Measurements from ENCODE around the gene SMAD1.

The SMAD1 gene

DNA sequence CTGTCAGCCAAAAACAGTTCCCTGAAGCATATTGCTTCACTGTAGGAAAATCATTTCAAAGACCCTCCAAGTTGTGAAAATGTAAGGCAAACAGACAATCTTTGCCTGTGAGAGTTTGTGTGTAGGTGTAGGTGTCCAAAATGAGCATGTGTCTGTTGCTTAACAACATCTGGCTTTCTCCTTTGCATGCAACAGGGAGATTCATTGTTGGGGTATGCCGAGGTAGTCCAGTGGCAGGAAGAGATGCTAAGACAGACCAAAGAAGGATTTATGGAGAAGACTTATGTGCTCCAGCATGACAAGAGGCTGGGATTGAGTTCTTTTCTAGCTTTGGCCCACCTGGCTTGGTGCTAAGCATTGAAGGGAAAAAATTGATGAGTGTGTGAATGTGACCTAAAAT lies 29.8 kb upstream of the SMAD1 start:
- Histone ChIP-seq H3F3A (ENCODE audit: low read depth) (no peaks in the 10 kb centered on the region), H3K4me2 (ENCODE audit: low read depth, low read length, poor library complexity, severe bottlenecking) (no peak overlapping the region), H3K36me3 (ENCODE audit: insufficient read depth, low read length) (no peaks in the 10 kb centered on the region), H3K27me3 (ENCODE audit: insufficient read depth, low read length, poor library complexity, severe bottlenecking) (no peaks in the 10 kb centered on the region), H4K20me1 (ENCODE audit: insufficient read depth, low read length, poor library complexity, severe bottlenecking) (no peaks in the 10 kb centered on the region), H2AFZ (ENCODE audit: low read length) (no peak overlapping the region), H3K9me3 (ENCODE audit: insufficient read depth, low read depth, low read length) (peaks cover 10% of the 10 kb centered on the region; the same call in 1 of the 2 replicates), H3K9ac (ENCODE audit: low read depth, low read length, poor library complexity, severe bottlenecking) (no peak overlapping the region), H3K9me2 (replicated peaks; ENCODE audit: low read depth, low read length) (no peaks in the 10 kb centered on the region), H3K4me3 (ENCODE audit: low read length, poor library complexity, severe bottlenecking) (no peak overlapping the region), H3K4me1 (ENCODE audit: insufficient read depth, low read length, poor library complexity, severe bottlenecking) (no peaks in the 10 kb centered on the region), H3K79me2 (ENCODE audit: insufficient read depth, low read length) (no peaks in the 10 kb centered on the region)
- TF ChIP-seq, protein P1, sequence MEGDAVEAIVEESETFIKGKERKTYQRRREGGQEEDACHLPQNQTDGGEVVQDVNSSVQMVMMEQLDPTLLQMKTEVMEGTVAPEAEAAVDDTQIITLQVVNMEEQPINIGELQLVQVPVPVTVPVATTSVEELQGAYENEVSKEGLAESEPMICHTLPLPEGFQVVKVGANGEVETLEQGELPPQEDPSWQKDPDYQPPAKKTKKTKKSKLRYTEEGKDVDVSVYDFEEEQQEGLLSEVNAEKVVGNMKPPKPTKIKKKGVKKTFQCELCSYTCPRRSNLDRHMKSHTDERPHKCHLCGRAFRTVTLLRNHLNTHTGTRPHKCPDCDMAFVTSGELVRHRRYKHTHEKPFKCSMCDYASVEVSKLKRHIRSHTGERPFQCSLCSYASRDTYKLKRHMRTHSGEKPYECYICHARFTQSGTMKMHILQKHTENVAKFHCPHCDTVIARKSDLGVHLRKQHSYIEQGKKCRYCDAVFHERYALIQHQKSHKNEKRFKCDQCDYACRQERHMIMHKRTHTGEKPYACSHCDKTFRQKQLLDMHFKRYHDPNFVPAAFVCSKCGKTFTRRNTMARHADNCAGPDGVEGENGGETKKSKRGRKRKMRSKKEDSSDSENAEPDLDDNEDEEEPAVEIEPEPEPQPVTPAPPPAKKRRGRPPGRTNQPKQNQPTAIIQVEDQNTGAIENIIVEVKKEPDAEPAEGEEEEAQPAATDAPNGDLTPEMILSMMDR (conservative IDR thresholded peaks at IDR 0.05; ENCODE audit: low read length), result no peak
- TF ChIP-seq EZH2phosphoT487 (IDR thresholded peaks at IDR 0.05; ENCODE audit: borderline replicate concordance), result no peak

DNA sequence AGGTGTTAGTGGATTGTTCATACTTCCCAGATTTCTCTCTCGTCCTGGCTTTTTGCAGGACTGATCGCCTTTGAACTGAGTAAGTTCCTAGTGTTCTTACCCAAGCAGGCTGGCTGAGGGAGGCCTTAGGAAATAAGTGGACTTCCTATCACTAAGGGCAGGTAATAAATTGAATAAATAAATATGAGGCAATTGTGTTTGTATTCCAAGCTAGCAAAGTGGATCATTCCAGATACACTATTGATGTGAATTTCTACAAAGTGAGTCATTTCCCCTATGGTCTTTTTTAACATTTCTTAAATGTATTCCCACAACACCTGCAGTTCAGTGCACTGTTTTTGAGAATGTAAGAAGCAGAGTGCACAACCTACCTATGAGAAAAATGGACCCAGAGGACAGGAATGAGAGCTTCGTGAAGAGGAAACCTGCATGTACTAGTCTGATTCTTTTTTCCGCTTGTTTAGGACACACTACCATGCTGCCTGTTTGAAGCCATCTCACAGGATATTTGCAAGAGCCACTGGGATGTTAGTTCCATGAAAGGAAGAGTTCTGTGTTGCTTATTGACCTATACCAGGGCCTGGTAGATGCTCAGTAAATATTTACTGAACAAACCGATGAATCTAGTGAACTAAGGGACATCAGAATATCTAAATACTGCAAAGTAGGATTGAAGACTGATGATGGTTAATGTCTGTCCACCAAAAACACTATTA lies 29.0 kb upstream of the SMAD1 start:
- Histone ChIP-seq H3K4me1 (ENCODE audit: insufficient read depth, low read length, poor library complexity, severe bottlenecking) (no peaks in the 10 kb centered on the region), H3K27me3 (ENCODE audit: insufficient read depth, low read length, poor library complexity, severe bottlenecking) (no peaks in the 10 kb centered on the region), H3K4me3 (ENCODE audit: low read length, poor library complexity, severe bottlenecking) (no peak overlapping the region), H3F3A (ENCODE audit: low read depth) (no peaks in the 10 kb centered on the region), H4K20me1 (ENCODE audit: insufficient read depth, low read length, poor library complexity, severe bottlenecking) (no peaks in the 10 kb centered on the region), H3K9me3 (ENCODE audit: insufficient read depth, low read depth, low read length) (peaks cover 10% of the 10 kb centered on the region; the same call in 1 of the 2 replicates), H3K9me2 (replicated peaks; ENCODE audit: low read depth, low read length) (no peaks in the 10 kb centered on the region), H2AFZ (ENCODE audit: low read length) (no peak overlapping the region), H3K79me2 (ENCODE audit: insufficient read depth, low read length) (no peaks in the 10 kb centered on the region), H3K9ac (ENCODE audit: low read depth, low read length, poor library complexity, severe bottlenecking) (no peak overlapping the region), H3K36me3 (ENCODE audit: insufficient read depth, low read length) (no peaks in the 10 kb centered on the region), H3K4me2 (ENCODE audit: low read depth, low read length, poor library complexity, severe bottlenecking) (no peak overlapping the region)
- no peak for TF ChIP-seq EZH2phosphoT487 (IDR thresholded peaks at IDR 0.05; ENCODE audit: borderline replicate concordance)
- TF ChIP-seq, protein P1 (conservative IDR thresholded peaks at IDR 0.05; ENCODE audit: low read length), result no peak

DNA sequence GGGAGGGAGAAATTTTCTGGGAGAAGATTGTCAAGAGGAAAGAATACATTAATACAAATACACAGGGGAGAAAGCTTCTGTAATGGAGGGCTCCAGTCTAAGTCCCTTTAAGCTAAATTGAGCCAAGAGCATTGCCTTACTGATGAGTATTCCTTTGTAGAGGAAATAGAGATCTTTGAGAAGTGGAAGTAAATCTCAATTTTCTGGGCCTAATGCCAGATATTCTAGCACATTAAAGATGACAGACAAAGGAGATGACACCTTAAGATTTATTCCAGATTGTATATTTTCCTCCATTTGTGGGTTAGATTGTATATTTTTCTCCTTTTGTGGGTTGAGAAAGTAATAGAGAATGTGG lies 28.5 kb upstream of the SMAD1 start:
- Histone ChIP-seq H3K4me2 (ENCODE audit: low read depth, low read length, poor library complexity, severe bottlenecking) (no peak overlapping the region), H3F3A (ENCODE audit: low read depth) (no peaks in the 10 kb centered on the region), H3K9me3 (ENCODE audit: insufficient read depth, low read depth, low read length) (peaks cover 10% of the 10 kb centered on the region; the same call in 1 of the 2 replicates), H3K4me3 (ENCODE audit: low read length, poor library complexity, severe bottlenecking) (no peak overlapping the region), H3K36me3 (ENCODE audit: insufficient read depth, low read length) (no peaks in the 10 kb centered on the region), H4K20me1 (ENCODE audit: insufficient read depth, low read length, poor library complexity, severe bottlenecking) (no peaks in the 10 kb centered on the region), H3K4me1 (ENCODE audit: insufficient read depth, low read length, poor library complexity, severe bottlenecking) (no peaks in the 10 kb centered on the region), H2AFZ (ENCODE audit: low read length) (no peak overlapping the region), H3K79me2 (ENCODE audit: insufficient read depth, low read length) (no peaks in the 10 kb centered on the region), H3K9ac (ENCODE audit: low read depth, low read length, poor library complexity, severe bottlenecking) (no peak overlapping the region), H3K9me2 (replicated peaks; ENCODE audit: low read depth, low read length) (no peaks in the 10 kb centered on the region), H3K27me3 (ENCODE audit: insufficient read depth, low read length, poor library complexity, severe bottlenecking) (no peaks in the 10 kb centered on the region)
- TF ChIP-seq, protein P1 (conservative IDR thresholded peaks at IDR 0.05; ENCODE audit: low read length), result no peak
